ENCODE measurements around the gene EFHC2. TPM values are rescaled to one million over a fixed set of nuclear protein-coding genes. Genes with fewer than 3 reads are reported as not detected.
A peak's percentile ranks its signal among the peaks of the same experiment; 100 is the strongest.

The EFHC2 gene
- total RNA-seq, 1 experiment from 2014 or later, result 0.28 TPM

GRCh38 chrX:44344687-44345086, 1.2 kb upstream of the EFHC2 start:
- Histone ChIP-seq H3K4me3 (ENCODE audit: low read depth in 2 of 2, low read length in 2 of 2) (peak overlapping the region; percentile 32 to 66), H3K27me3 (ENCODE audit: control insufficient read depth, insufficient read depth, low read length) (no peaks in the 10 kb centered on the region), H3K36me3 (ENCODE audit: control insufficient read depth, insufficient read depth, low read length) (no peaks in the 10 kb centered on the region), H3K9me3 (ENCODE audit: control insufficient read depth, insufficient read depth, low read depth, low read length) (no peaks in the 10 kb centered on the region), H3K4me1 (ENCODE audit: control insufficient read depth, insufficient read depth, low read length) (peaks cover 3% of the 10 kb centered on the region; the same call in 1 of the 2 replicates), H3K27ac (ENCODE audit: low read length) (no peak overlapping the region)
- TF ChIP-seq POLR2AphosphoS5 (IDR thresholded peaks at IDR 0.05; ENCODE audit: low read depth, low read length) (no peak), CTCF (IDR thresholded peaks at IDR 0.05) (no peak), REST (IDR thresholded peaks at IDR 0.05; ENCODE audit: insufficient read depth in 1 of 2, low read depth in 2 of 2, low read length in 1 of 2) (no peak), TCF7L2 (IDR thresholded peaks at IDR 0.05; ENCODE audit: low read depth, low read length) (no peak), SIN3A (IDR thresholded peaks at IDR 0.05; ENCODE audit: borderline replicate concordance, insufficient read depth, low read depth, low read length) (no peak)
- DNase-seq (ENCODE audit: low read depth, low spot score), result no peak
- in situ Hi-C loops (cut with HindIII; ENCODE audit: low pct_unique_long_range_greater_than_20kb, low sequenced_read_pairs) (no loop called here), intact Hi-C loops (cut with micrococcal nuclease; ENCODE audit: unreplicated experiment) (no loop called here)
- ATAC-seq, result no peak; the same call in 1 of the 2 replicates
- no TSS peak for BruUV-seq (replicated peaks)
- ChIA-PET POLR2A (no interaction called here), CTCF (no interaction called here)

- no peak for DNase-seq (ENCODE audit: low read depth, low spot score)
- Histone ChIP-seq H3K36me3 (ENCODE audit: control insufficient read depth, insufficient read depth, low read length) (no peaks in the 10 kb centered on the region), H3K27me3 (ENCODE audit: control insufficient read depth, insufficient read depth, low read length) (no peaks in the 10 kb centered on the region), H3K9me3 (ENCODE audit: control insufficient read depth, insufficient read depth, low read depth, low read length) (no peaks in the 10 kb centered on the region), H3K4me1 (ENCODE audit: control insufficient read depth, insufficient read depth, low read length) (peaks cover 3% of the 10 kb centered on the region; the same call in 1 of the 2 replicates), H3K27ac (ENCODE audit: low read length) (no peak overlapping the region), H3K4me3 (ENCODE audit: low read depth in 2 of 2, low read length in 2 of 2) (peak overlapping the region; percentile 32 to 66)
- TF ChIP-seq POLR2AphosphoS5 (IDR thresholded peaks at IDR 0.05; ENCODE audit: low read depth, low read length) (no peak), REST (IDR thresholded peaks at IDR 0.05; ENCODE audit: insufficient read depth in 1 of 2, low read depth in 2 of 2, low read length in 1 of 2) (no peak), TCF7L2 (IDR thresholded peaks at IDR 0.05; ENCODE audit: low read depth, low read length) (no peak), SIN3A (IDR thresholded peaks at IDR 0.05; ENCODE audit: borderline replicate concordance, insufficient read depth, low read depth, low read length) (no peak), CTCF (IDR thresholded peaks at IDR 0.05) (no peak)
- CTCF ChIA-PET, result no interaction called here
- intact Hi-C loops (cut with micrococcal nuclease; ENCODE audit: unreplicated experiment) (no loop called here), in situ Hi-C loops (cut with HindIII; ENCODE audit: low pct_unique_long_range_greater_than_20kb, low sequenced_read_pairs) (no loop called here)
- ATAC-seq, result peak; percentile 75
- POLR2A ChIA-PET, result no interaction called here
- no TSS peak for BruUV-seq (replicated peaks)
Observed at GRCh38 chrX:44344194-44344593, 722 bp upstream of the EFHC2 start.
